Measurements from ENCODE around the gene ZNF32.

DNA sequence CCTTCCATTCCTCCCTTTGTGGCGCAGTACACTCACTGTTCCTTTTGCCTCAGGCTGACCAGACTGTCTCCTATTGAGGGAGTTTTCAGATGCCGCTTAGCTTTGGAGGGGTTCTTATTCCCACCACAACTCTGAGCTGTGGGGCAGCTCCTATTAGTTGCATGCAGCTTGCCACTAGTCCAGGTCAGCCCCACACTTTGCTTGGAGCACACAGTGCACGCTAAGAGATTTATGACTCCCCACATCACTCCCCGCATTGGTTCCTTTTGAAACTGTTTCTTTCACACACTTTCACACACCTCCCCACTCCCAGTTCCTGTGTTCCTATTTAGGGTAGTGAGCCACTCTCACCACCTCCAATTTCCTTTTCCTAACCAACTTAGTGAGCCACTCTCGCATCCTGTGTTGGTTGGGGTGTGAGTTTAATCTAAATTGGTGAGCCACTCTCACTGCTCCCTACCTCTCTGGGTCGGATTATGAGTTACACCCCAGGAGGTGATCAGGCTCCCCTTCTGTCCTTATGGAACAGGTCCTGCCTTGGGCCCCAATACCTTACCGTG is 52.9 kb downstream of the ZNF32 start:
- no peak for TF ChIP-seq POLR2AphosphoS5 (IDR thresholded peaks at IDR 0.05; ENCODE audit: borderline replicate concordance, low read depth, low read length)
- no peak for TF ChIP-seq EZH2 (IDR thresholded peaks at IDR 0.05)
- TF ChIP-seq FOXP2 (optimal IDR thresholded peaks at IDR 0.05; ENCODE audit: control extremely low read depth, extremely low read length, insufficient read depth): no peak
